ENCODE data around the gene SYNPO2.

SYNPO2 gene

GRCh38 chr4:118904935-118905334, 16.3 kb downstream of the SYNPO2 start:
- TF ChIP-seq GATA3 (IDR thresholded peaks at IDR 0.05; ENCODE audit: low read depth, low read length) (no peak; the same call in 1 of the 2 replicates), GATA2 (IDR thresholded peaks at IDR 0.05; ENCODE audit: low read depth, low read length) (peak; percentile 71)

DNA sequence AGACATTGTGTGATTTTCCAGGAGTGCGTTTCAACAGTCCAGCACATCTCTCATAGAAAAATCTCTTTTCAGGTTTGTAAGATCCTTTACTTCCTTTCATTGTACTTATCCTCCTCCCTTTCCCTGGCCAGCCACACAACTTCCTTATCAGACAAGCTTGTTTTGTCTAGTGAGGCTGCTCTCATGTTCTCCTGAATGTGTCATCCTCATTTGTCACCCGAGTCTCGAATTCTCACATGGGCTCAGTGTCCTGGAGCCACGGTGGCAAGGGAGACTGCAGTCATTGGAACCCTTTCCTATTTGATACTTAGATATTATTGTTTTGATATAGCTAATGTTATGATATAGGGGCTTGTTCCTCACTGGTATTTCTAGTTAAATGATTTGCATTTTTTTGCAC, 16.9 kb downstream of the SYNPO2 start:
- TF ChIP-seq GATA2 (IDR thresholded peaks at IDR 0.05; ENCODE audit: low read depth, low read length) (no peak), GATA3 (IDR thresholded peaks at IDR 0.05; ENCODE audit: low read depth, low read length) (no peak)

GRCh38 chr4:118909173-118909956, 20.7 kb downstream of the SYNPO2 start:
- TF ChIP-seq GATA3 (IDR thresholded peaks at IDR 0.05; ENCODE audit: low read depth, low read length) (no peak), GATA2 (IDR thresholded peaks at IDR 0.05; ENCODE audit: low read depth, low read length) (peak; percentile 7; the same call in 1 of the 2 replicates)

GRCh38 chr4:118910221-118910620, 21.6 kb downstream of the SYNPO2 start:
- no peak for TF ChIP-seq GATA3 (IDR thresholded peaks at IDR 0.05; ENCODE audit: low read depth, low read length)

GRCh38 chr4:118911238-118911703, 22.6 kb downstream of the SYNPO2 start:
- TF ChIP-seq GATA3 (IDR thresholded peaks at IDR 0.05; ENCODE audit: low read depth, low read length) (no peak; the same call in 1 of the 2 replicates), GATA2 (IDR thresholded peaks at IDR 0.05; ENCODE audit: low read depth, low read length) (peak; percentile 81)

GRCh38 chr4:118915468-118915867, 26.8 kb downstream of the SYNPO2 start:
- TF ChIP-seq GATA2 (IDR thresholded peaks at IDR 0.05; ENCODE audit: low read depth, low read length) (no peak), GATA3 (IDR thresholded peaks at IDR 0.05; ENCODE audit: low read depth, low read length) (no peak)

- no peak for TF ChIP-seq GATA3 (IDR thresholded peaks at IDR 0.05; ENCODE audit: low read depth, low read length)
- no peak for TF ChIP-seq GATA2 (IDR thresholded peaks at IDR 0.05; ENCODE audit: low read depth, low read length)
These were observed 28.1 kb downstream of the SYNPO2 start for GRCh38 chr4:118916691-118917289.

DNA sequence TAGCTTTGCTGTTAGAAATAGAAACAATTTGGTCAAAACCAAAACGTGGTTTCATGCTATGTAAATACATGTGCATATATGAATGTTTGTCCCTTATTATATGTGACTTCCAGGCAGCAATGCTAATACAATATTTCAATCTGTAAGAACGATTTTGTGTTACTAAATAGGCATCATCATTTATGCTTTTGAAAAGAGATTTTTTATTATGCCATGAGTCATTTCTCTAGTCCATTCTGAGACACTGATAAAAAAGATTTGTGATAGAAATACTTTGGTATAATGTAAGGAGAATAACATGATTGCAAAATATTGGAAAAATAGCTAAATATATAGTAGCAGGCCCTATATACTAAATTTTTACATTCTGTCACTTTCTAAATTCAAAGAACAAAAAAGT, 28.9 kb downstream of the SYNPO2 start:
- TF ChIP-seq GATA3 (IDR thresholded peaks at IDR 0.05; ENCODE audit: low read depth, low read length) (no peak), GATA2 (IDR thresholded peaks at IDR 0.05; ENCODE audit: low read depth, low read length) (no peak)

GRCh38 chr4:118918388-118918787, 29.7 kb downstream of the SYNPO2 start:
- no peak for TF ChIP-seq GATA2 (IDR thresholded peaks at IDR 0.05; ENCODE audit: low read depth, low read length)
- TF ChIP-seq GATA3 (IDR thresholded peaks at IDR 0.05; ENCODE audit: low read depth, low read length) = no peak

- TF ChIP-seq GATA2 (IDR thresholded peaks at IDR 0.05; ENCODE audit: low read depth, low read length) (no peak), GATA3 (IDR thresholded peaks at IDR 0.05; ENCODE audit: low read depth, low read length) (no peak)
These were observed 31.6 kb downstream of the SYNPO2 start for GRCh38 chr4:118920247-118920646.

DNA sequence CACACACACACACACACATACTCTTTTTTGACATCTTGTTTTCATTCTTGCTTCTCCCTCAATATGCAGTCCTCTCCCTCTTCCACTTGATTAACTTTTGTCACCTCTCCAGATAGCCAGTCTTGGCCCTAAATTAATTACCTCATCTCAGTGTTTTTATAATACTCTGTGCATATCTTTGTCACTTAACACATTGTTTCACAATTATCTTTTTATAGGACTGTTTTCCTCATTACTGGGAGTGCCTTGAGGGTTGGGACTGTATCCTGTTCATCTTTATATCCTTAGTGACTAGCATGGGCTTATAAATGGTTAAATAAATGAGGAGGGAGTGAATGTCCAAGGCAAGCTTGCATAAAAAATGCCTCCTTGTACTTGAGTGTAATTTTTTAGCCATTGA, 33.1 kb downstream of the SYNPO2 start:
- TF ChIP-seq GATA2 (IDR thresholded peaks at IDR 0.05; ENCODE audit: low read depth, low read length) (no peak), GATA3 (IDR thresholded peaks at IDR 0.05; ENCODE audit: low read depth, low read length) (no peak)

- TF ChIP-seq GATA2 (IDR thresholded peaks at IDR 0.05; ENCODE audit: low read depth, low read length) (no peak), GATA3 (IDR thresholded peaks at IDR 0.05; ENCODE audit: low read depth, low read length) (no peak)
These were observed 35.2 kb downstream of the SYNPO2 start for GRCh38 chr4:118923891-118924290.

- TF ChIP-seq GATA2 (IDR thresholded peaks at IDR 0.05; ENCODE audit: low read depth, low read length) = no peak
- no peak for TF ChIP-seq GATA3 (IDR thresholded peaks at IDR 0.05; ENCODE audit: low read depth, low read length)
These were observed 39.3 kb downstream of the SYNPO2 start for GRCh38 chr4:118927974-118928373.

- no peak for TF ChIP-seq GATA3 (IDR thresholded peaks at IDR 0.05; ENCODE audit: low read depth, low read length)
- no peak for TF ChIP-seq GATA2 (IDR thresholded peaks at IDR 0.05; ENCODE audit: low read depth, low read length)
These were observed 41.6 kb downstream of the SYNPO2 start for GRCh38 chr4:118930255-118930654.

DNA sequence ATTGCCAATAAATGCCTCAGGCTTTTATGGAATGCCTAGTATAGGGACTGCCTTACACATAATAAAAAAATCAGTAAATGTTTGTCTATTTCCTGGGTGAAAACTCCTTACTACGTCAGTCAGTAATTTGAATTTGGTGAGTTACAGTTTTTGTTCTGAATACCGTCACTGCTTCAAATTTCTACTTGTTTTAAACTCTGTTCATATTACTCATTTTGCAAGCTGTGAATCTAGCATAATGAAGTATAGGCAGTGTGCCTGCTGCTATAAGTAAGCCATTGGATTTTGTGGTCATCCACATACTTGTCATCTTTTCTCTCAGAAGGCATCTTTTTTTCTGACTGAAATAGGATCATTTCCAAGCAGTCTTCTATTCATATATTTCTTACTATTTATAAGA, 43.1 kb downstream of the SYNPO2 start:
- TF ChIP-seq GATA3 (IDR thresholded peaks at IDR 0.05; ENCODE audit: low read depth, low read length) (no peak), GATA2 (IDR thresholded peaks at IDR 0.05; ENCODE audit: low read depth, low read length) (no peak)

All from SH-SY5Y (cell line).